Heart right ventricle (tissue), 16 donors: ENCODE measurements around the gene REXO4. TPM values are rescaled to one million over a fixed set of nuclear protein-coding genes. Genes with fewer than 3 reads are reported as not detected.

ENCODE experiments used
- ATAC-seq, 8 donors: fragments of 200-7000 bp; cut with Tn5 transposase; one replicate each; pipeline ENCODE4 v1.9.1; 2020; ENCODE audit warnings: mild to moderate bottlenecking in 8 of 8, moderate library complexity in 8 of 8, moderate number of reproducible peaks in 1 of 8
- DNase-seq, 2 donors: peaks; one replicate each; pipeline ENCODE4 v3.0.0-alpha.2; 2020
- H3K27ac ChIP-seq, 10 donors: fragments of 200-600 bp; sonication (generic) in 2 of 10; one replicate each; pipeline versions ENCODE4 v1.5.0 to v1.8.0; 2020 to 2022; ENCODE audit warnings: mild to moderate bottlenecking in 3 of 10
- H3K27me3 ChIP-seq, 7 donors: fragments of 200-600 bp; one replicate each; pipeline ENCODE4 v1.8.0; 2021 to 2022; ENCODE audit warnings: mild to moderate bottlenecking in 2 of 7
- H3K36me3 ChIP-seq, 9 donors: fragments of 200-600 bp; sonication (generic) in 1 of 9; one replicate each; pipeline versions ENCODE4 v1.5.0 to v1.8.0; 2020 to 2022; ENCODE audit warnings: mild to moderate bottlenecking in 2 of 9
- H3K4me1 ChIP-seq, 9 donors: fragments of 200-600 bp; sonication (generic) in 1 of 9; one replicate each; pipeline versions ENCODE4 v1.5.0 to v1.8.0; 2020 to 2022; ENCODE audit warnings: mild to moderate bottlenecking in 4 of 9
- H3K4me3 ChIP-seq, 10 donors: fragments of 200-600 bp; sonication (generic) in 2 of 10; one replicate each; pipeline versions ENCODE4 v1.5.0 to v1.8.0; 2020 to 2022; ENCODE audit warnings: mild to moderate bottlenecking in 7 of 10, moderate library complexity in 2 of 10
- H3K9me3 ChIP-seq, 11 donors: fragments of 200-600 bp in 10 of 11; sonication (generic) in 2 of 11; one replicate each; pipeline versions ENCODE4 v1.5.0 to v1.8.0; 2013 to 2022; ENCODE audit warnings: mild to moderate bottlenecking in 2 of 11, control low read depth in 1 of 11, moderate library complexity in 1 of 11
- WGBS, 2 donors: extraction: QIAGEN DNeasy Blood & Tissue Kit; methylation state at CpG; one replicate each; pipeline ENCODE4 v1.1.7; 2013; ENCODE audit warnings: inconsistent platforms in 1 of 2; 5-methylcytosine and 5-hydroxymethylcytosine counted together
- intact Hi-C, 10 donors: fragments of 100-400 bp; cut with DNase I; formaldehyde crosslinking; loops; one replicate each; pipeline versions ENCODE4 v1.11.1 to v1.14.2; 2022
- polyA plus RNA-seq, 2 donors: library from polyadenylated mRNA; stranded (reverse); fragments of 200-250 nt; gene quantifications; one replicate each; pipeline ENCODE4 v1.2.3, GENCODE V29; 2013
- total RNA-seq, 10 donors: library from RNA; stranded (reverse); fragmentation: NEBNext Ultra II Directional in 3 of 10; extraction: Animal tissue kit (Norgen Biotek cat#: 25700) in 3 of 10; gene quantifications; one replicate each; pipeline versions ENCODE4 v1.2.1 to v1.2.4, GENCODE V29; 2021 to 2023
- TF ChIP-seq, protein P1 (sequence below), 9 donors: fragments of 200-600 bp; sonication (generic) in 2 of 9; IDR thresholded peaks; one replicate each; pipeline versions ENCODE4 v1.5.0 to v1.8.0; 2021 to 2022; ENCODE audit warnings: antibody characterized with exemption in 9 of 9, mild to moderate bottlenecking in 5 of 9, moderate library complexity in 1 of 9
- donor health status: Arrhythmogenic right ventricular cardiomyopathy.
- donor health status: ischemic (EF 13 %, LVEDD 7.1; RV severe dilation, severe dysfunction).
- donor health status: healthy with polysubstance abuse.
- donor health status: DM: no; HTN: yes; CAD: no.
- donor health status: DM: no; HTN: no; CAD: no.
- donor health status: ischemic (EF 25% LVEDD 6.9; RV normal size, moderate dysfunction).
- donor health status: ischemic (EF 25% LVEDD 5.7; RV mildly dilated, moderate dysfunction).
- donor health status: healthy.
- donor health status: DM: yes; HTN: yes; CAD: no.
- donor health status: Ischemic cardiomyopathy.
- donor health status: ischemic (EF 35%, LVEDD 5.7; RV mildly dilated, moderate dysfunction).
- donor health status: nonischemic (EF 11% LVEDD 7.7; RV severe dilation, severe dysfunction).
- donor health status: DM: yes; HTN: yes; CAD: no.
- donor health status: PGD.
- donor health status: ischemic (EF 29% LVEDD 5.4; RV normal size, mild dysfunction).
- donor health status: nonischemic (EF 23%, LVEDD 6.1; RV moderate dilation, normal function).

Gene REXO4
- total and polyA plus RNA-seq, 12 donors: 9.3 to 20.8 (median 11.4) TPM

DNA sequence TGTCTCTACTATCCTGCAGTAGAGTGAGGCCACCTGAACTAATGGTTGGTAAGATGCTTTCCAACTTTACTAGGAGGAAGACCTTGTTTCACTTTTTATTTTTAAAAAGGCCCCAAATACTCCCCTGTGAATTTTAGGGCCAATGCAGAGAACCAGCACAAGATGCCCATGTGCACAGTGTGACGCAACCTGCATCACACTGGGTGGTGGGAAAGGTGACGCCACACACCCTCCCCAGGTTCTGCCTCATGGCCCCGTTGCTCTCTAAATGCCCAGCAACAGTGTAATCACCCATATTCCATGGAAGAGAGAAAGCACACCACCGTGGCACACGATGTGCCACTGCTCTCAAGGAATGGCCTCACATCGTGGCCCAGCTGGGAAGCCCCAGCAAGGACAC lies 48.4 kb downstream of the REXO4 start:
- peaks cover 0 to 86% (median 42%) of the 10 kb centered on the region in 9 donors for H3K36me3 ChIP-seq
- ATAC-seq: no peak
- peak overlapping the region in 1 of 10 donors; percentile 80 for H3K27ac ChIP-seq
- no peaks in the 10 kb centered on the region for H3K9me3 ChIP-seq
- intact Hi-C loops: no loop called here
- TF ChIP-seq, protein P1, sequence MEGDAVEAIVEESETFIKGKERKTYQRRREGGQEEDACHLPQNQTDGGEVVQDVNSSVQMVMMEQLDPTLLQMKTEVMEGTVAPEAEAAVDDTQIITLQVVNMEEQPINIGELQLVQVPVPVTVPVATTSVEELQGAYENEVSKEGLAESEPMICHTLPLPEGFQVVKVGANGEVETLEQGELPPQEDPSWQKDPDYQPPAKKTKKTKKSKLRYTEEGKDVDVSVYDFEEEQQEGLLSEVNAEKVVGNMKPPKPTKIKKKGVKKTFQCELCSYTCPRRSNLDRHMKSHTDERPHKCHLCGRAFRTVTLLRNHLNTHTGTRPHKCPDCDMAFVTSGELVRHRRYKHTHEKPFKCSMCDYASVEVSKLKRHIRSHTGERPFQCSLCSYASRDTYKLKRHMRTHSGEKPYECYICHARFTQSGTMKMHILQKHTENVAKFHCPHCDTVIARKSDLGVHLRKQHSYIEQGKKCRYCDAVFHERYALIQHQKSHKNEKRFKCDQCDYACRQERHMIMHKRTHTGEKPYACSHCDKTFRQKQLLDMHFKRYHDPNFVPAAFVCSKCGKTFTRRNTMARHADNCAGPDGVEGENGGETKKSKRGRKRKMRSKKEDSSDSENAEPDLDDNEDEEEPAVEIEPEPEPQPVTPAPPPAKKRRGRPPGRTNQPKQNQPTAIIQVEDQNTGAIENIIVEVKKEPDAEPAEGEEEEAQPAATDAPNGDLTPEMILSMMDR (IDR thresholded peaks at IDR 0.05): no peak
- no peak overlapping the region for H3K4me3 ChIP-seq
- H3K27me3 ChIP-seq: no peaks in the 10 kb centered on the region
- WGBS, 2 donors: 80 to 82% methylated on average over 6 of the region's 6 CpGs
- DNase-seq: no peak
- H3K4me1 ChIP-seq: peaks cover 26 to 77% (median 71%) of the 10 kb centered on the region in 9 donors

DNA sequence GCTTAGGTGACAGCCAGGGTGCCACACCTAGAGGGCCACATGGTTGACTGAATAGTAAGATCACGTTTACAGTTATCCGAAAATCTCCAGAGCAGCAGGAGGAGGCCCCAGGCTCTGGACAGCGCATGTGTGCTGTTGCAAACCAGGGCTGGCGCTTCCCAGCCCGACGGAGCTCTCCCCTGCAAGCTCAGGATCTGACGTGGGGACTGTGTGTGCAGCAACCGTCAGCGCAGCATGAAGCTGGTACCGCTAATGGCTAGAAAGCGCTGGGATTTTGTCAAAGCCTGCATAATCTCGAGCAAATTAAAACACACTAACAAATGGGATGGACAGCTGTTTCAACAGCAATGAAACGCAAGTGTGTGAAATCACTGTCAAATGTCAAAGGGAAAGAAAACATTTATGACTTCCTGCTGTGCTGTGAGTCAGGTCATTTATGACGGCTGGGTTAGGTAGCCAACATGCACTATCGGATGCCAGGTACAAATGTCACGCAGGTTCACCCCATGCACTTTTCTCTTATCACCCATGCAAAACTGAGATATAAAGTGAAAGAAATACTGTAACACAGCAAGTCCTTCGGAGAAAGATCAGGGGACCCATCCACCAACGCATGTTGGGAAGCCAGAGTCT lies 49.4 kb downstream of the REXO4 start:
- TF ChIP-seq, protein P1 (IDR thresholded peaks at IDR 0.05): no peak
- Histone ChIP-seq H3K9me3 (no peaks in the 10 kb centered on the region), H3K27me3 (no peaks in the 10 kb centered on the region), H3K4me1 (peaks cover 26 to 67% (median 60%) of the 10 kb centered on the region in 9 donors), H3K36me3 (peaks cover 0 to 90% (median 51%) of the 10 kb centered on the region in 9 donors), H3K27ac (peak overlapping the region in 2 of 10 donors; percentile 5 to 13), H3K4me3 (no peak overlapping the region)
- ATAC-seq (peak in 4 of 8 donors; percentile 3 to 23 (median 16)), DNase-seq (no peak)
- intact Hi-C loops: no loop called here
- 66 to 78% methylated on average over 18 of the region's 18 CpGs for WGBS, 2 donors

DNA sequence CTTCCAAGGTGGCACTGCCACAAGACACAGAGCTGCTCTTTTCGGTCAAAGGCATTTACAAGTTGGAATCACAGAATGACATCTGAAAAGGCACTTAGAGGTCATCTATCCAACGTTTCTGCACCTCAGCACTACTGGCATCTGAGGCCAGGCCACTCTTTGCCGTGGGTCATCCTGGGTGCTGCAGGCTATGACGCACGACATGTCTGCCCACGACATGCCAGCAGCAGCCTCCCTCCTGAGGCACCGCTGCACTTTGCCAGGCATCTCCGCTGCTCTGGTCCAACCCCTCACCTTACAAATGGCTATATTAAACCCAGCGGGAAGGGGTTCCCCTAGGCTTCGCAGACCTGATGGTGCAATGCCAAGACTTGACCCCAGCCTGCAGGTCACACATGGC lies 50.0 kb downstream of the REXO4 start:
- no peak overlapping the region for H3K4me3 ChIP-seq
- peaks cover 25 to 61% (median 57%) of the 10 kb centered on the region in 9 donors for H3K4me1 ChIP-seq
- H3K36me3 ChIP-seq: peaks cover 0 to 90% (median 49%) of the 10 kb centered on the region in 9 donors
- intact Hi-C loops: no loop called here
- no peaks in the 10 kb centered on the region for H3K9me3 ChIP-seq
- peak overlapping the region in 2 of 10 donors; percentile 5 to 23 for H3K27ac ChIP-seq
- 75 to 79% methylated on average over 10 of the region's 10 CpGs for WGBS, 2 donors
- H3K27me3 ChIP-seq: no peaks in the 10 kb centered on the region
- ATAC-seq: peak in 5 of 8 donors; percentile 13 to 69 (median 46)
- no peak for DNase-seq
- TF ChIP-seq, protein P1 (IDR thresholded peaks at IDR 0.05): no peak

DNA sequence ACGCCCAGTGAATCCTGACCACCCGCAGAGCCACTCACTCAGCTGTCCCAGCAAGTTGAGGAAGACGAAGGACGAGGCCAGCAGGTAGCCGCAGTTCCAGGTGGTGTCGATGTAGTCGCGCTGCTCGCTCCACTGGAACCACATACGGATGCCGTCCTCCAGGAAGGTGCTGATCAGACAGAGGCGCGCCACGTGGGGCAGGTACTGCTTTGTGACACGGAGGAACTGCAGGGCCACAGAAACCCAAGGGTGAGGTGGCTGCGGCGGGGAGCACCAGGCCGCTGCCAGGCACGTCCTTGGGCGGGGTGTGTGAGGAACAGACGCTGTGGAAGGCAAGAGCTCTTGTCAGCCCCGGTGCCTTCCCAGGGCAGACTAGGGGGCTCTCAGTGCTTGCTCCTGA lies 50.6 kb downstream of the REXO4 start:
- Histone ChIP-seq H3K36me3 (peaks cover 0 to 90% (median 50%) of the 10 kb centered on the region in 9 donors), H3K4me3 (no peak overlapping the region), H3K9me3 (no peaks in the 10 kb centered on the region), H3K4me1 (peaks cover 19 to 55% (median 51%) of the 10 kb centered on the region in 9 donors), H3K27me3 (no peaks in the 10 kb centered on the region), H3K27ac (peak overlapping the region in 1 of 10 donors; percentile 23)
- DNase-seq: no peak
- TF ChIP-seq, protein P1 (IDR thresholded peaks at IDR 0.05): no peak
- 92 to 95% methylated on average over 22 of the region's 22 CpGs for WGBS, 2 donors
- ATAC-seq: no peak
- intact Hi-C loops: no loop called here
